NK-92 (cell line): Measurements from ENCODE around the gene KRT27.
"Not testable (repeated sequence)": the region's sequence is repeated elsewhere in the genome, so short reads cannot be mapped to it uniquely, and the experiment has no call there.

Experiments used
- DNase-seq: peaks from one replicate; lab custom pipeline; 2025; ENCODE audit not compliant: unreplicated experiment; lab: John Stamatoyannopoulos, UW

The KRT27 gene

DNA sequence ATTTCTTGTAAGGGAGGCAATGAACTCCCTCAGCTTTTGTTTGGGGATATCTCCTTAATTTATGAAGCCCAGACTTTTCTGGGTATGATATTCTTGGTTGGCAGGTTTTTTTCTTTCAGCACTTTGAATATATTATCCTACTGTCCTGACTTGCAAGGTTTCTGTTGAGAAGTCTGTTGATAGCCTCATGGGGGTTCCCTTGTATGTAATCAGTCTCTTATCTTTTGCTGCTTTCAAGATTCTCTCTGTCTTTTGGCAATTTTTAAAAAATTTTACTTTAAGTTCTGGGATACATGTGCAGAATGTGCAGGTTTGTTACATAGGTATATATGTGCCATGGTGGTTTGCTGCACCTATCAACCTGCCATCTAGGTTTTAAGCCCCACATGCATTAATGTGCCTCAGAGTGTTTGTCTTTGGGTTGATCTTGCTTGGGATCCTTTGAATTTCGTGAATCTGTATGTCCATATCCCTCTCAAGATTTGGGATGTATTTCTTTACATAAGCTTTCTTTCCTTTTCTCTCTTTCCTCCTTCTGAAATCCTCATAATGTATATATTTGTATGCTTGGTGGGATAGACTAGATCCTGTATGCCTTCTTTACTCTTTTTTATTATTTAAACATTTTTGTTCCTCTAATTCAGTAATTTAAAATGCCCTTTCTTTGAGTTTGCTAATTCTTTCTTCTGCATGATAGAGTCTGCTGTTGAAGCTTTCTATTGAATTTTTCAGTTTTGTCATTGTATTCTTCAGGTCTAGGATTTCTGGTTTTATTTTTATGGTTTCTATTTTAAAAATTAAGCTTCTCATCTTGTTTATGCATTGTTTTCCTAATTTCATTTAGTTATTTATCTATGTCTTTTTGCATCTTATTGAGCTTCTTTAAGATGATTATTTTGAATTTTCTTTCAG lies 22.0 kb downstream of the KRT27 start:
- DNase-seq: no peak

DNA sequence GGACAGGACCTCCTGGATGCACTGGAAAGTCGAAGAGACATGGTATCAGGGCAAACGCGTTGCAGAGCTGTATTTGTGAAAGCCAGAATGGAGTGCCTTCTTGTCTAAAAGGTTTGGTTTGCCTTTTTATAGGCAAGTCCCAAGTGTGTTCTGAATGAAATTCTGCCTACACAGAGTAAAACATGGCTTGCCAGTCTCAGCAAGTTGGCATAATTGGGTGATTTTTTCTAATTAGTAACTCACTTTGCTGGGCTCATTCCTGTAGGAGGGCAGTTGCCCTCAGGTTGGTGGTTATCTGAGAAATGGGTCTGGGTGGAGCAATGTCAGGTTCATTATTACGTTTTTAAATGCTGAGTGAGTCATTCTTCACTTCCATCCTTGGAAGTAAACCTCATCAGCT lies 27.1 kb downstream of the KRT27 start, which contains the start of gene KRT25:
Gene KRT25 (minus strand): TSS at position 101 of the 400 bp plus-strand sequence. CDS start 60 bp downstream, at position 41.
- no peak for DNase-seq

DNA sequence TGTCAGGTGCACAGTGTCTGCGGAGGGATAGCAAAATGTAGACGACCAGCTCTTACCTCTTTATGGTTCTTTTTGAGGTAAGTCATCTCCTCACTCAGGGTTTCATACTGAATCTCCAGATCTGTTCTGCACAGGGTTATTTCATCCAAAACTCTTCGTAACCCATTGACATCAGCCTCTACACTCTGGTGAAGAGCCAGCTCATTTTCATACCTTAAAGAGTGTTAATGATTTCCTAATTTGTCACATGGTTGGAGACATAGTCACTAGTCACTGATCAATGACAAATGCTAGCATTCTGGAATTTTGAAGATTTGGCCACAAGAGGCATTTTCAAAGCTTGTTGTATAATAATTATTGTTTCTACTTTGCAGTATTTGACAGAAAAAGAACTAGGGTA lies 28.5 kb downstream of the KRT27 start:
- no peak for DNase-seq

DNA sequence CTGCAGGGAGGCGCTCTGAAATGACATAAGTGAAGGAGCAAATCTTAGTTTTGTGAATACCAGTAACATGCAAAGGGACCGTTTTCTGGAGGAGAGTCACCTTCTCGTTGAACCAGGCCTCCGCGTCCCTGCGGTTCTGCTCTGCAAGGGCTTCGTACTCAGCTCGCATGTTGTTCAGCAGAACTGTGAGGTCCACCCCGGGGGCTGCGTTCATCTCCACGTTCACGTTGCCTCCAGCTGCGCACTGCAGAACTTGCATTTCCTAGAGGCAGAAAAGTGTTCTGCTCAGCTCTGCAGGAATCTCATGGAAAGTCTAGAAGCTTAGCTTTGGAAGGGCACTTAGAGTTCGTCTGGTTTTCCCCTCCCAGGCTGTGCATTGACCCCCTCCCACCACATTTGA lies 31.3 kb downstream of the KRT27 start:
- DNase-seq: no peak

DNA sequence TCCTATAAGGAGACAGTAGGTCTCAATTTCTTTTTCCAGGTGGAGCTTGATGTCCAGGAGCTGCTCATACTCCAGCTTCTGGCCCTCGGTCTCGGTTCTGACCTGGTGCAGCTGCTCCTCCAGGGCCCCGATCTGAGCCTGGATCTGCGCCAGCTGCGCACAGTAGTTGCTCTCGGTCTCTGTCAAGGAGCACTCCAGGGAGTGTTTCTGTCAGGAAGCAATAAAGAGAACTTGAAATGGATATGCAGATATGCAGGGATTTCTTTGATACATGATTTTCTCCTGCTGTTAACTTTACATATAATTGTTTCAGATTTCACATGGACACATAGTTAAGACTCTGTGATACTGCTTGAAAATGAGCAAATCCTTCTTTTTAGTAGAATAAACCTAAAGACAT lies 32.0 kb downstream of the KRT27 start:
- no peak for DNase-seq

DNA sequence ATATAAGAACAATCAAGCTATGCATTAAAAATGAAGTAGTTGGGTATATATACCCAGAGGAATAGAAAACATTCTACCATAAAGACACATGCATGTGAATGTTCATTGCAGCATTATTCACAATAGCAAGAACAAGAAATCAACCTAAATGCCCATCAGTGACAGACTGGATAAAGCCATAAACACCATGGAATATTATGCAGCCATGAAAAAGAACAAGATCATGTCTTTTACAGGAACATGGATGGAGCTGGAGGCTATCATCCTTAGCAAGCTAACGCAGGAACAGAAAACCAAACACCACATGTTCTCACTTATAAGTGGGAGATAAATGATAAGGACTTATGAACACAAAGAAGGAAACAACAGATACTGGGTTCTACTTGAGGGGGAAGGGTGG lies 33.7 kb downstream of the KRT27 start:
- DNase-seq: not testable (repeated sequence)

DNA sequence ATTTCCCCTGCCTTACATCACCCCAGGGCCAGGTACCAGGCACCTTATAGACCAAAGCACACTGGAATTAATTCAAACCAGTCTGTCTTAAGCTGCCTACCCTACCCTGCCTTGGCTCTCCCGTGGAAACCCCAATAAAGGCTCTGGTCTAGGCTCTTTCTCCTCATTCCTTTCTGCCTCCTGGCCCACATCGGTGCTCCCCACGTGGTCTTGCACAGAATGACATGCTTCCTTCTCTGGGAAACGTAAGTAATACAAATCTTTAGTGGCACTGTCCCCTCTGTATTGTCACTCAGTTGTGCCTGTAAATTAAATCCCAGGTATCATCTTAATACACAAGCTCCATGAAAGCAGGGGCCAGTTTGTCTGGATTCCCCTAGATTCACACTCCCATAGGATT lies 43.8 kb downstream of the KRT27 start:
- DNase-seq: no peak

DNA sequence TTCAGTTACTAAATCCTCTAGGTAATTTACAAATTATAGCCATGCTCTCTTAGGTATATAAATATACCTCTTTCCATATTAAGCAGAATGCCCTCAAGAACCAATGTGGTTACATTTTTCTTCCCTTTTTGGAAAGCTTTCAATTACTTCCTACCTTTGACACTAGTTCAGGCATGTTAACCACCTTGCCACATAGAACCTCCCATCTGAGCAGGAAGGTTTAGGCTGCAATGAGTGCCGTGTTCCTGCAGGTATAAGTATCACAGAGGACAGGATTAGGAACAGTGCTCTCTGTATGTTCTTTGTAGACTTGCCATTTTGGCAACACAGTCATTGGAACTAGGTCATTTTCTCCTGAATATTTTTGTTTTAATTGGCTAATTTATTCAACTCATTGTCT lies 47.3 kb downstream of the KRT27 start:
- DNase-seq: no peak

DNA sequence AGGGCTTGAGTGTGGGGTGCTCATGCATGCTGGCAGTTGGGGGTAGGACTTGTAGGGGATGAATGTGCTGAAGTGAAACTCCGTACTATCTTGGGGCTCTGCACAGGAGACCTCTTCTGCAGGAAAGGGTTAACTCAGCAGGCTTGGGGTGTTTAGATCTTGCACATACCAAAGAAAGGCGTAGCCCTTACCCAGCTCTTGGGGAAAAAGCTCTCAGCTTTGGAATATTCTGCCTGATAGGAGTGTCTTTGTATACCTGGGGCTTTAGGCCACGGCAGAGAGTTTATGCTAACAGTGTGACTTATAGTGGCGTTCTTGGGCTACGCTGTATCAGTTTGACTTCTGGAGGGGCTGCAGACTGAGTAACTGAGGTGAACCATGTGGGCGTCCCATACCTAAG lies 48.3 kb downstream of the KRT27 start:
- DNase-seq: no peak

DNA sequence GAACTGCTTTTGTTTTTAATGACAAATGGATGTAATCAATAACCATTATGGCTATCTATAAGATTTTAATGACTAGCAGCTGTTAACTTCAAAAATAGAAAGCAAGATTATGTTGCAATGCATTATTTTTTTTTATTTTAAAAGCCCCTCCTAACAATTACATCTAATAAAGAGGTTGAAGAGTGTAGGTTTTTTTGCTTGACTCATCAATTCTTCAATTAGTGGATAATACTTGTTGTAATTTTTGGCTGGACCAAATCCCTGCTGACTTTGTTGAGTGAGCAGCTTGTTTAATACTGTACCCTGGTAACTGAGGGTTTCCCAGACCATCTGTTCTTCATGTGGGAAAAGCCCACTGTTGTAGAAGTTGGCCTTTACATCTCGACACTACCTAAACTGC lies 51.4 kb downstream of the KRT27 start:
- DNase-seq: no peak

DNA sequence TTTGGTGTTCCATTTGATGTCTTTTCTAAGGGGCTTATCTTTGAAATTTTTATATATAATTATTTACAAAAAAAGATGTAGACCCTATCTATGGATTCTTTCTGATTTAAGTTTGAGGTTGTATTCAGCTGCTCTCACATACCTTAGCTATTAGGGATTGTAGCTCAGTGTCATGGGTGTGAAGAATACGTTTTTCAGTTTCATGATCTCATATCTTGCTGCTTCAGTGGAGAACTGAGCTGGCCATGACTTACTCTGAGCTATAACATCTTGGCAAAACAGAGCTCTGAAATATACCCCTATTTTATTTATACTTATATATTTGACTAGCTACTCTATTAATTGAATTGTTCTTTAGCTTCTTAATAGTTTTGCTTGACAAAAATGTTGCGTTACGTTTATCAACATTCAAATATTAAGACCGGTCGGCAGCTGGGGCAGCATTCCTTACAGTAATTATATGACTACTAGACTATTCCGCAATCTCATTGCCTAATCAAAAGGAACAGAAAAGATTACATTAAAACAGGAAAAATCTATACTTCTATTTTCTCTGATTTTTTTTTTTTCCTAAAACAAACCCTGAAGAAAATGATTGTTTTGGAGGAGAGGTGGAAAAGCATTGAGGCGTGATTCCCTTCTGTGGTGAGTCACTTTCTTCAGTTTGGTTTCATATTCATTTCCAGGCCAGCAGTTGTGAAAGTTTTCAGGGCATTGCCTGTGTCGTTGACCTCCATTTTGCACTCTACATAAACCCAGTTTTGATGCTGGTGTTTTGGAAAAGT lies 54.7 kb downstream of the KRT27 start:
- no peak for DNase-seq

DNA sequence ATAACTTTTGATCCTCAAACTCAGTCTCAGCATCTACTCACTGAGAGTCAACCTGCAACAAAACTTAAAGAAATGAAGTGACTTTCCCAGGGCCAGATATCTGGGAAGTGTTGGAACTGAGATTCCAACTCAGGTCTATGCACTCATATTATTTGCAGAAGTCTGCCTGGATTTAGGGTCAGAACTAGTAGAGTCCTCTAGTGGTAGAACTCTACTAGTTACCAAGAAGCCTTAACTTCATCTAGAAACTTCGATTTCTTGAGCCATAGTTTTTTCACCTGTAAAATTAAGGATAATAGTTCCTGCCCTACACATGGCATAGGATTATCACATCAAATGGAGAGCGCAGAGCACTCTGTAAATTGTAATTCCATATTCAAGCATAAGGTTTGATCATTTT lies 55.4 kb downstream of the KRT27 start:
- DNase-seq: no peak
